Loucy (cell line): ENCODE results near the gene CPEB2.

ENCODE experiments used
- EZH2phosphoT487 ChIP-seq: fragments of 200-600 bp; IDR thresholded peaks from 2 replicates; pipeline ENCODE4 v1.6.1; 2018; ENCODE audit warnings: antibody characterized with exemption, mild to moderate bottlenecking, moderate library complexity, borderline replicate concordance
- TF ChIP-seq, protein P1 (sequence below): fragments of 200-600 bp; sonication (generic); conservative IDR thresholded peaks from 2 replicates; pipeline ENCODE4 v1.5.1; 2014; ENCODE audit warnings: mild to moderate bottlenecking, antibody characterized with exemption, low read length

DNA sequence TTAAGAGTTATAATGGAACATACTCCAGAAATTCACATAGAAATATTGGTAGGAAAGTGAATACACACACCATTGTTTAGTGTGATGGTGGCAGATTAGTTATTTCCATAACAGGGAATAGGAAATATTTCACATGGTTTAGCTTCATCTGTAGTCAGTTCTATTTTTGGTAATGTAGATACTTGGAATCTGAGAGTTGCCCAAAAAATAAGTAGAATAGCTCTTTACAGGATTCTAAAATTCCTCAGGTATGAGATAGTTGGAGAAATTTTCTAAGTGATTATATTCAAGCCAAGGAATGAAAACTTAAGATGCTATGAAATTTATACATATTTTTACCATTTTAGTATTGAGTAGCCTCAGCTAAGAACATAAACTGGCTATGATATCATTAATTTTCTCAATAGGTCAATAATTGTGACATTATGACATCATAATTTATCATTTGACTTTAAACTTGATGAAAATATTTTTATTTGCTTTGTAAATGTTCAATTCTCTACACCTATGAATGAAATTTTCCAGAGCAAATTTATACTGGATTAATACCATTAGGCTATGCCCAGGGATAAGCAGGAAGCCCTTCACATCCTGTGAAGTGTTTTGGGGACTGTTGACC is 35.8 kb downstream of the CPEB2 start:
- TF ChIP-seq, protein P1, sequence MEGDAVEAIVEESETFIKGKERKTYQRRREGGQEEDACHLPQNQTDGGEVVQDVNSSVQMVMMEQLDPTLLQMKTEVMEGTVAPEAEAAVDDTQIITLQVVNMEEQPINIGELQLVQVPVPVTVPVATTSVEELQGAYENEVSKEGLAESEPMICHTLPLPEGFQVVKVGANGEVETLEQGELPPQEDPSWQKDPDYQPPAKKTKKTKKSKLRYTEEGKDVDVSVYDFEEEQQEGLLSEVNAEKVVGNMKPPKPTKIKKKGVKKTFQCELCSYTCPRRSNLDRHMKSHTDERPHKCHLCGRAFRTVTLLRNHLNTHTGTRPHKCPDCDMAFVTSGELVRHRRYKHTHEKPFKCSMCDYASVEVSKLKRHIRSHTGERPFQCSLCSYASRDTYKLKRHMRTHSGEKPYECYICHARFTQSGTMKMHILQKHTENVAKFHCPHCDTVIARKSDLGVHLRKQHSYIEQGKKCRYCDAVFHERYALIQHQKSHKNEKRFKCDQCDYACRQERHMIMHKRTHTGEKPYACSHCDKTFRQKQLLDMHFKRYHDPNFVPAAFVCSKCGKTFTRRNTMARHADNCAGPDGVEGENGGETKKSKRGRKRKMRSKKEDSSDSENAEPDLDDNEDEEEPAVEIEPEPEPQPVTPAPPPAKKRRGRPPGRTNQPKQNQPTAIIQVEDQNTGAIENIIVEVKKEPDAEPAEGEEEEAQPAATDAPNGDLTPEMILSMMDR, result no peak
- TF ChIP-seq EZH2phosphoT487, result no peak
